H1 (cell line): Measurements from ENCODE around the gene BTBD8. TPM values are rescaled to one million over a fixed set of nuclear protein-coding genes. Genes with fewer than 3 reads are reported as not detected.

Source experiments
- ATF2 ChIP-seq: IDR thresholded peaks from 2 replicates; pipeline ENCODE4 v1.6.1; 2012; ENCODE audit warnings: low read length, inconsistent platforms
- BCL11A ChIP-seq, 2 experiments: IDR thresholded peaks; one replicate each; pipeline ENCODE4 v1.6.1; 2011; ENCODE audit warnings: low read depth in 2 of 2, low read length in 2 of 2, mild to moderate bottlenecking in 2 of 2
- CHD7 ChIP-seq: fragments of 300-600 bp; sonication (generic); IDR thresholded peaks from 2 replicates; pipeline ENCODE4 v1.7.1; 2012; ENCODE audit warnings: low read length, moderate library complexity, mild to moderate bottlenecking, inconsistent platforms; ENCODE audit not compliant: insufficient replicate concordance
- CREB1 ChIP-seq: IDR thresholded peaks from 2 replicates; pipeline ENCODE4 v1.6.1; 2012; ENCODE audit warnings: inconsistent platforms
- E2F6 ChIP-seq: IDR thresholded peaks from 2 replicates; pipeline ENCODE4 v1.6.1; 2012; ENCODE audit warnings: inconsistent platforms
- KDM4A ChIP-seq: IDR thresholded peaks from one replicate; pipeline ENCODE4 v1.7.1; 2012; ENCODE audit warnings: low read depth, mild to moderate bottlenecking, moderate library complexity, low read length, inconsistent platforms; ENCODE audit not compliant: severe bottlenecking
- NANOG ChIP-seq: IDR thresholded peaks from 2 replicates; pipeline ENCODE4 v1.6.1; 2011; ENCODE audit warnings: low read length, low read depth, mild to moderate bottlenecking, inconsistent platforms; ENCODE audit not compliant: insufficient read depth, poor library complexity, severe bottlenecking
- SIN3A ChIP-seq, 2 experiments: IDR thresholded peaks in 1 of 2; conservative IDR thresholded peaks in 1 of 2; 2 replicates each; pipeline ENCODE4 v1.6.1; 2011 to 2012; ENCODE audit warnings: low read length in 2 of 2, improper control_type of control experiment in 1 of 2, low read depth in 1 of 2, mild to moderate bottlenecking in 1 of 2
- polyA plus RNA-seq, 7 experiments: library from polyadenylated mRNA; depleted of rRNA in 3 of 7; stranded (reverse) in 5 of 7; unstranded in 2 of 7; fragments of >200 nt in 5 of 7; fragments of 200-250 nt in 2 of 7; gene quantifications; 1 replicate in 5 of 7; 2 replicates in 1 of 7; 4 replicates in 1 of 7; pipeline versions ENCODE4 v1.2.1 to v1.2.3, GENCODE V29; 2011 to 2013; ENCODE audit warnings: missing spikeins in 2 of 7, mixed read lengths in 2 of 7
- total RNA-seq: library from RNA; stranded (reverse); fragmentation: NEBNext Ultra II Directional; extraction: Animal tissue kit (Norgen Biotek cat#: 25700); gene quantifications from 2 replicates; pipeline ENCODE4 v1.2.1, GENCODE V29; 2021

The BTBD8 gene
- total and polyA plus RNA-seq, 2 of the 8 experiments (the other 6 are each of a cell fraction or from before 2014, with no cell fraction given) = 0.44 to 2.5 TPM

DNA sequence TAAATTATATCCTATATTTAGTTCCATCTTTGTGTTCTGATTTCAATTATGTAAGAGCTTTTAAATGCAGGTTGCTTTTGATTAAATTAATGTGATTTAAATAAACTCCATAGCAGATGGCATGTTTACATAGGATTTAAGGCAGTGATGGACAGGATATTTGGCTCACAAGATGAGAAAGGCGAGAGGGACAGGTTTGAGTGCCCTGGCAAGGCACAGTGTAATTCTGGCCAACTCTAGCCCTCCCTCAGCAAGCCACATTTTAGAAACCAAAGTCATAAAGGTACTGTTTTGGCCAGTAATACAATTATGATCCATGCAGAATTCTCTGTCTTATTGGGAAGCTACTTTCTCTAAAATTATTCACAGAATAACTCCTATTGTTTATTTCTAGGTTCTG, 87.0 kb downstream of the BTBD8 start (continued):
- TF ChIP-seq CHD7 (no peak), NANOG (no peak), E2F6 (no peak), KDM4A (no peak), CREB1 (no peak), SIN3A (conservative IDR thresholded peaks at IDR 0.05 in 1 of 2, IDR thresholded peaks at IDR 0.05 in 1 of 2; ENCODE audit: low read depth in 1 of 2, low read length in 2 of 2) (no peak), ATF2 (no peak), BCL11A (IDR thresholded peaks at IDR 0.05; ENCODE audit: low read depth in 2 of 2, low read length in 2 of 2) (no peak)
- TF ChIP-seq, all 59 proteins: peak for 0
